Neural progenitor cell (in vitro differentiated cells): Measurements from ENCODE around the gene FHL3. TPM values are rescaled to one million over a fixed set of nuclear protein-coding genes. Genes with fewer than 3 reads are reported as not detected.

Source experiments
- DNase-seq: peaks from one replicate; pipeline ENCODE4 v3.0.0-alpha.2; 2016; ENCODE audit warnings: low spot score
- H2AFZ ChIP-seq: fragments of 200-600 bp; sonication (generic); replicated peaks from 2 replicates; pipeline ENCODE4 v1.6.1; 2016; ENCODE audit warnings: antibody characterized with exemption
- H3F3A ChIP-seq: fragments of 200-600 bp; sonication (generic); 2 replicates; pipeline ENCODE4 v1.6.1; 2016; ENCODE audit warnings: antibody characterized with exemption, low read depth
- H3K27ac ChIP-seq: fragments of 200-600 bp; sonication (generic); 2 replicates; pipeline ENCODE4 v1.5.1; 2016; ENCODE audit warnings: mild to moderate bottlenecking
- H3K27me3 ChIP-seq: fragments of 200-600 bp; sonication (generic); 2 replicates; pipeline ENCODE4 v1.6.1; 2016; ENCODE audit warnings: mild to moderate bottlenecking, moderate library complexity
- H3K36me3 ChIP-seq: fragments of 200-600 bp; sonication (generic); 2 replicates; pipeline ENCODE4 v1.5.1; 2016
- H3K4me1 ChIP-seq: fragments of 200-600 bp; sonication (generic); 2 replicates; pipeline ENCODE4 v1.6.1; 2016; ENCODE audit warnings: mixed run types
- H3K4me2 ChIP-seq: fragments of 200-600 bp; sonication (generic); 2 replicates; pipeline ENCODE4 v1.6.1; 2016
- H3K4me3 ChIP-seq: fragments of 200-600 bp; sonication (generic); 2 replicates; pipeline ENCODE4 v1.5.1; 2016
- H3K79me2 ChIP-seq: fragments of 200-600 bp; sonication (generic); 2 replicates; pipeline ENCODE4 v1.6.1; 2016; ENCODE audit warnings: low read depth
- H3K9ac ChIP-seq: fragments of 200-600 bp; sonication (generic); 2 replicates; pipeline ENCODE4 v1.6.1; 2016
- H3K9me3 ChIP-seq: fragments of 200-600 bp; sonication (generic); 2 replicates; pipeline ENCODE4 v1.5.1; 2016; ENCODE audit warnings: low read depth
- H4K20me1 ChIP-seq: fragments of 200-600 bp; sonication (generic); 2 replicates; pipeline ENCODE4 v1.6.1; 2016; ENCODE audit warnings: low read depth
- H3K27ac Mint-ChIP-seq: 3 replicates; pipeline ENCODE4 v1.8.0; 2021; ENCODE audit warnings: mixed read lengths
- H3K27me3 Mint-ChIP-seq: 2 replicates; pipeline ENCODE4 v1.8.0; 2022; ENCODE audit warnings: low read depth, mild to moderate bottlenecking, inconsistent platforms, moderate library complexity, mixed read lengths; ENCODE audit not compliant: insufficient read depth
- H3K36me3 Mint-ChIP-seq: 3 replicates; pipeline ENCODE4 v1.8.0; 2021; ENCODE audit warnings: mixed read lengths
- H3K4me1 Mint-ChIP-seq: 3 replicates; pipeline ENCODE4 v1.8.0; 2021; ENCODE audit warnings: mixed read lengths
- H3K4me3 Mint-ChIP-seq: 3 replicates; pipeline ENCODE4 v1.8.0; 2021; ENCODE audit warnings: mild to moderate bottlenecking, moderate library complexity, mixed read lengths
- H3K9me3 Mint-ChIP-seq: 3 replicates; pipeline ENCODE4 v1.8.0; 2020; ENCODE audit warnings: mixed read lengths
- EZH2 ChIP-seq: fragments of 200-600 bp; sonication (generic); IDR thresholded peaks from 2 replicates; pipeline ENCODE4 v1.6.1; 2017; ENCODE audit warnings: antibody characterized with exemption, mild to moderate bottlenecking, moderate library complexity
- EZH2phosphoT487 ChIP-seq: fragments of 200-600 bp; sonication (generic); IDR thresholded peaks from 2 replicates; pipeline ENCODE4 v1.6.1; 2017; ENCODE audit warnings: antibody characterized with exemption
- total RNA-seq: library from RNA; depleted of rRNA; stranded (reverse); fragments of >200 nt; gene quantifications from 2 replicates; pipeline ENCODE4 v1.2.3, GENCODE V29; 2015; ENCODE audit warnings: low replicate concordance
- TF ChIP-seq, protein P1 (sequence below): fragments of 200-600 bp; sonication (generic); IDR thresholded peaks from 2 replicates; pipeline ENCODE4 v1.5.1; 2017; ENCODE audit warnings: antibody characterized with exemption, mild to moderate bottlenecking

FHL3 gene
- total RNA-seq, 1 donor from 2014 or later, result 8.1 TPM

DNA sequence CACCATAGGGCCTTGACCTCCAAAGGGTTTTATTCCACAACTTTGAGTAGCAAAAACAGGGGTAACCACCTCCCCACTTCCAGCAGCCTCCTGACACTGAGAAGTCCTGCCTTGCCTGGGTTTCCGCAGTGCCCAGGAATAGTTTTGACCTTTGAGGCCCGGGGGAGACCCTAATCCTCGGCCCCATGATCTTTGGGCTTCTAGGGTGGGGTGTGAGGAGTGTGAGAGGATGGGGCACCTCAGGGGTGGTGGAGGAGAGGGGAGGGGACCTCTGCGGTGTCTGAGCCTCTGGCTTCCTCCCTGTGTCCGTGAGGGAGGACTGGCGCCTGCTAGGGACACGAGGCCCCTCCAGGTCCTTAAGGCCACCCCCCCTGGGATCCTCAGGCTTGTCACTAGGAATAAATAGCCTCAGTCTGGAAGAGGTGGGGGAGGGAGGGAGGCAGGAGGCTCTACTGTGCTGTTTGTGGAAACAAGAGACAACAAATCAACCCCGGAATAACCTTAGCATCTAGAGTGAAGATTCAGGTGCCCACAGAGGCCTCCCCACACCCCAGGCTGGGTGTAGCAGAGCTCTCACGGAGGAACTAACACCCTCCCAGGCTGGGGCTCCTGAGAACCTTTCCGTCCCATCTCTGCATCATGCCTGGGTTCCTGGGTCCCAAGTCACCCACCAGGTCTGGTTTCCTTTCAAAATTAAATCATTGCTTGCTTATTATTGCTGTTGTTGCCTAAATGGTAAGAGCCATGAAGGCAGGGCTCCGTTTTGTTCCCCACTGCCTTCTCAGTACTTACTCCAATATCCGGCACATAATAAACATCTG, 904 bp upstream of the FHL3 start:
- Histone ChIP-seq H3K4me3 (peak overlapping the region; percentile 62), H3K79me2 (peaks cover 27% of the 10 kb centered on the region), H3F3A (peaks cover 26% of the 10 kb centered on the region), H3K4me2 (peak overlapping the region; percentile 95), H3K9ac (no peak overlapping the region), H3K27me3 (no peaks in the 10 kb centered on the region), H3K4me1 (peaks cover 36% of the 10 kb centered on the region), H3K36me3 (no peaks in the 10 kb centered on the region), H4K20me1 (peaks cover 11% of the 10 kb centered on the region), H2AFZ (peak overlapping the region; percentile 12), H3K27ac (no peak overlapping the region), H3K9me3 (no peaks in the 10 kb centered on the region)
- H3K4me3 Mint-ChIP-seq, result peak overlapping the region; percentile 80
- peak; percentile 25 for DNase-seq
- H3K9me3 Mint-ChIP-seq, result no peaks in the 10 kb centered on the region
- no peaks in the 10 kb centered on the region for H3K36me3 Mint-ChIP-seq
- no peak overlapping the region for H3K27ac Mint-ChIP-seq
- peaks cover 37% of the 10 kb centered on the region for H3K4me1 Mint-ChIP-seq
- TF ChIP-seq, protein P1, sequence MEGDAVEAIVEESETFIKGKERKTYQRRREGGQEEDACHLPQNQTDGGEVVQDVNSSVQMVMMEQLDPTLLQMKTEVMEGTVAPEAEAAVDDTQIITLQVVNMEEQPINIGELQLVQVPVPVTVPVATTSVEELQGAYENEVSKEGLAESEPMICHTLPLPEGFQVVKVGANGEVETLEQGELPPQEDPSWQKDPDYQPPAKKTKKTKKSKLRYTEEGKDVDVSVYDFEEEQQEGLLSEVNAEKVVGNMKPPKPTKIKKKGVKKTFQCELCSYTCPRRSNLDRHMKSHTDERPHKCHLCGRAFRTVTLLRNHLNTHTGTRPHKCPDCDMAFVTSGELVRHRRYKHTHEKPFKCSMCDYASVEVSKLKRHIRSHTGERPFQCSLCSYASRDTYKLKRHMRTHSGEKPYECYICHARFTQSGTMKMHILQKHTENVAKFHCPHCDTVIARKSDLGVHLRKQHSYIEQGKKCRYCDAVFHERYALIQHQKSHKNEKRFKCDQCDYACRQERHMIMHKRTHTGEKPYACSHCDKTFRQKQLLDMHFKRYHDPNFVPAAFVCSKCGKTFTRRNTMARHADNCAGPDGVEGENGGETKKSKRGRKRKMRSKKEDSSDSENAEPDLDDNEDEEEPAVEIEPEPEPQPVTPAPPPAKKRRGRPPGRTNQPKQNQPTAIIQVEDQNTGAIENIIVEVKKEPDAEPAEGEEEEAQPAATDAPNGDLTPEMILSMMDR, result no peak
- TF ChIP-seq EZH2 (no peak), EZH2phosphoT487 (no peak)
- peaks cover 6% of the 10 kb centered on the region for H3K27me3 Mint-ChIP-seq

DNA sequence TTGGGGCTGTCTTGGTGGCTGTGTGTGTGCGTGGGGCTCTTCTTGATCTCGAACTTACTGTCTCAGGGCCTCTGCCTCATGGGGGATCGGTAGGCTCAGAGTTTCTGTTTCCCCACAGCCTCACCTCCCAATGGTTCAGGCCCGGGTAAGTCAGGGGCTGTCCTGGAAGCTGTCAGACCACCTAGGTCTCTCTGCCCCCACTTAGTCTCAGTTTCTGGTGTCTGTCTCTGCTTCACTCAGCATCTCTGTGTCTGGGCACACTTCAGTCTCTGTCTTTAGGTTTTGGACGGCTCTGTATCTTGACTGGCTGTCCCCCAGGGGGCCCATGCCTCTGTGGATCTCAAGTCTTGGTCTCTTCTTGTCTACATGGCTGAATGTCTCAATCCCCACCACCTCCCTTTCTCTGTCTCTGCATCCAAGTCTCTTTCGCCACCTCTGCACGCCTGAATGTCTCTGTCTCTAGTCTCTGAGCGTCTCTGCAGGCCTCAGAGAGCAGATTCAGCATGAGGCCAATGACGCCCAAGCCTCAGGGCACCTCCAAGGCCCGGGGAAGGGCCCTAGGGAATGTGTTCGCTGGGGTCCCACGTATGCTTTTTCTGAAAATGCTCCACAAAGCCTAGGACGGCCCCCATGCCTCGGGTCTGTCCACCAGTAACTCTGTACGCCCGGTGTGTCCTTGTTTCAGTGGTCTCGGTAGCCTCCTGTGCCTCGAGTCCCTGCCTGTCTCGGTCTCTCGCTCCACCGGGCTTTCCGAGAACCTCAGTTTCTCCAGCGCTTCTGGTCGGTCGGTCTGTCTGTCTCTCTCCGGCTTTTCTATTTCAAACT, 818 bp downstream of the FHL3 start:
- H3K27ac Mint-ChIP-seq, result peak overlapping the region; percentile 16
- peak overlapping the region; percentile 95 for H3K4me2 ChIP-seq
- peak; percentile 34 for DNase-seq
- no peak overlapping the region for H2AFZ ChIP-seq
- peaks cover 50% of the 10 kb centered on the region for H3K4me1 ChIP-seq
- no peaks in the 10 kb centered on the region for H3K9me3 ChIP-seq
- peaks cover 22% of the 10 kb centered on the region for H3F3A ChIP-seq
- H3K9ac ChIP-seq, result peak overlapping the region; percentile 44
- H3K27me3 Mint-ChIP-seq, result peaks cover 8% of the 10 kb centered on the region
- H3K4me3 Mint-ChIP-seq, result peak overlapping the region; percentile 84
- no peaks in the 10 kb centered on the region for H3K36me3 ChIP-seq
- no peak overlapping the region for H3K27ac ChIP-seq
- peaks cover 49% of the 10 kb centered on the region for H3K4me1 Mint-ChIP-seq
- TF ChIP-seq EZH2 (no peak), EZH2phosphoT487 (no peak)
- TF ChIP-seq, protein P1, result no peak
- peaks cover 11% of the 10 kb centered on the region for H4K20me1 ChIP-seq
- no peaks in the 10 kb centered on the region for H3K9me3 Mint-ChIP-seq
- H3K27me3 ChIP-seq, result no peaks in the 10 kb centered on the region
- peak overlapping the region; percentile 62 for H3K4me3 ChIP-seq
- no peaks in the 10 kb centered on the region for H3K36me3 Mint-ChIP-seq
- peaks cover 34% of the 10 kb centered on the region for H3K79me2 ChIP-seq

DNA sequence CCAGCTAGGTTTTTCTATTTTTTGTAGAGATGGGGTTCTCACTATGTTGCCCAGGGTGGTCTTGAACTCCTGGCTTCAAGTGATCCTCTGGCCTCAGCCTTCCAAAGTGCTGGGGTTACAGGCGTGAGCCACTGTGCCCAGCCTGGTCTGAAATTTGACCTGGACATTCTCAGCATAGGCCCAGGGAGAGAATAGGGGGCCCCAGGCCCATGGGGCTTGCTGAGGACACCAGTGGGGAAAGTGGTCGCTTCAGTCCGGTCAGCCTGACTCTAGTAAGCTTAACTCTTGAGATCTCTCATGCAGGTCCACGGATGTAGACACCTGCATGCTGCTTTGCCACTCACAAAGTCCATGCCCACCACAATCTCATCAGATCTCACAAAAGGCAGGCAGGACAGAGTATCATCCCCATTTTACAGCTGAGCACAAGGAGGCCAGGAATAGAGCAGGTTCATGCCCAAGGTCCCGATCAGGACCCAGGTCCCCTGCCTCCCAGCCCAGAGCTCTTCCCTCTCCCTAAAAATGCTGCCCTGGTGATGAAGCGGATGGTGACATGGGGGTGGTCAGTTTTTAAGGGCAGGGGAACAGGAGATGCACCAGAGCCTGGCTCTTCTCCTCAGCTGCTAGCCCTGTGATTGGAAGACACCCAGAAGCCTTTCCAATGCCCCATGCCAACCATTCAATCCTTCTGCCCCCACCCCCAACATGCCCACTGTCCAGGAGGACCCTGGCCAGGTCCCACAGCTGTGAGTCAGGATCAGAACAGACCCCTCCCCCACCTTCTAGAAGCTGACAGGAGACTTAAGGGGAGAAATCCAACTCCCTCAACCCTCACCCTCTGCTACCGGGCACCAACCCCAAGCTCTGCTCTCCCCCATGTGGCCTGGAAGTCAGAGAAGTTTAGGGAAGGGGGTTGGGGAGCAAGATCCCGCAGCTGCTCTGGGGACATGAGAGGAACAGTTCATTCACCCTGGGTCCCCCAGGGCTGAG, 1.8 kb downstream of the FHL3 start:
- no peak overlapping the region for H3K27ac ChIP-seq
- Mint-ChIP-seq H3K4me3 (peak overlapping the region; percentile 84), H3K9me3 (no peaks in the 10 kb centered on the region), H3K27ac (no peak overlapping the region), H3K36me3 (peaks cover 1% of the 10 kb centered on the region), H3K27me3 (peaks cover 8% of the 10 kb centered on the region), H3K4me1 (peaks cover 48% of the 10 kb centered on the region)
- H3K4me2 ChIP-seq, result peak overlapping the region; percentile 95
- no peaks in the 10 kb centered on the region for H3K36me3 ChIP-seq
- no peaks in the 10 kb centered on the region for H3K9me3 ChIP-seq
- no peak for TF ChIP-seq EZH2phosphoT487
- peak overlapping the region; percentile 62 for H3K4me3 ChIP-seq
- H4K20me1 ChIP-seq, result peaks cover 11% of the 10 kb centered on the region
- H3K4me1 ChIP-seq, result peaks cover 42% of the 10 kb centered on the region
- H3F3A ChIP-seq, result peaks cover 13% of the 10 kb centered on the region
- no peak for DNase-seq
- no peak overlapping the region for H2AFZ ChIP-seq
- no peak overlapping the region for H3K9ac ChIP-seq
- H3K79me2 ChIP-seq, result peaks cover 34% of the 10 kb centered on the region
- H3K27me3 ChIP-seq, result no peaks in the 10 kb centered on the region
